ENCODE results near the gene SMURF1.

DNA sequence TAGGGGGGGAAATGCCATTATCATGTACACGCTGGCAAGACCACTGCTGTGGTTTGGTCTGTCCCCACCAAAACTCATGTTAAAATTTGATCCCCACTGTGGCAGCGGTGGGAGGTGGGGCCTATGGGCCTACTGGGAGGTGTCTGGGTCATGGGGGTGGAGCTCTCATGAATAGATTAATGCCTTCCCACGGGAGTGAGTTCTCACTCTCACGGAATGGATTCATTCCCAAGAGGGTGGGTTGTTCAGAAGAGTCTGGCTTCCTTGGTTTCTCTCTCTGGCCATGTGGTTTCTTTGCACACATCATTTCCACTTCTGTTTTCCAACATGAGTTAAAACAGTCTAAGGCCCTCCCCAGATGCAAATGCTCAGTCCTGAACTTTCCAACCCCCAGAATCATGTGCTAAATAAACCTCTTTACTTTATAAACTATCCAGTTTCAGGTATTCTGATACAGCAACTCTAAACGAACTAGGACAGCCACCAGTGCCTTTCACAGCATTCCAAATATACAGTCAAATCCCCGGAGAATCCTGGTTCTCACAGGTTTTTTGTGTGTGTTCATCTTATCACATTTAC lies 44.3 kb downstream of the SMURF1 start:
- TF ChIP-seq, protein P1, sequence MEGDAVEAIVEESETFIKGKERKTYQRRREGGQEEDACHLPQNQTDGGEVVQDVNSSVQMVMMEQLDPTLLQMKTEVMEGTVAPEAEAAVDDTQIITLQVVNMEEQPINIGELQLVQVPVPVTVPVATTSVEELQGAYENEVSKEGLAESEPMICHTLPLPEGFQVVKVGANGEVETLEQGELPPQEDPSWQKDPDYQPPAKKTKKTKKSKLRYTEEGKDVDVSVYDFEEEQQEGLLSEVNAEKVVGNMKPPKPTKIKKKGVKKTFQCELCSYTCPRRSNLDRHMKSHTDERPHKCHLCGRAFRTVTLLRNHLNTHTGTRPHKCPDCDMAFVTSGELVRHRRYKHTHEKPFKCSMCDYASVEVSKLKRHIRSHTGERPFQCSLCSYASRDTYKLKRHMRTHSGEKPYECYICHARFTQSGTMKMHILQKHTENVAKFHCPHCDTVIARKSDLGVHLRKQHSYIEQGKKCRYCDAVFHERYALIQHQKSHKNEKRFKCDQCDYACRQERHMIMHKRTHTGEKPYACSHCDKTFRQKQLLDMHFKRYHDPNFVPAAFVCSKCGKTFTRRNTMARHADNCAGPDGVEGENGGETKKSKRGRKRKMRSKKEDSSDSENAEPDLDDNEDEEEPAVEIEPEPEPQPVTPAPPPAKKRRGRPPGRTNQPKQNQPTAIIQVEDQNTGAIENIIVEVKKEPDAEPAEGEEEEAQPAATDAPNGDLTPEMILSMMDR (IDR thresholded peaks at IDR 0.05): no peak
- no peak for TF ChIP-seq POLR2A (IDR thresholded peaks at IDR 0.05)
